Measurements from ENCODE around the gene CLCNKB.
"Not testable (repeated sequence)": the region's sequence is repeated elsewhere in the genome, so short reads cannot be mapped to it uniquely, and the experiment has no call there.

Gene CLCNKB

DNA sequence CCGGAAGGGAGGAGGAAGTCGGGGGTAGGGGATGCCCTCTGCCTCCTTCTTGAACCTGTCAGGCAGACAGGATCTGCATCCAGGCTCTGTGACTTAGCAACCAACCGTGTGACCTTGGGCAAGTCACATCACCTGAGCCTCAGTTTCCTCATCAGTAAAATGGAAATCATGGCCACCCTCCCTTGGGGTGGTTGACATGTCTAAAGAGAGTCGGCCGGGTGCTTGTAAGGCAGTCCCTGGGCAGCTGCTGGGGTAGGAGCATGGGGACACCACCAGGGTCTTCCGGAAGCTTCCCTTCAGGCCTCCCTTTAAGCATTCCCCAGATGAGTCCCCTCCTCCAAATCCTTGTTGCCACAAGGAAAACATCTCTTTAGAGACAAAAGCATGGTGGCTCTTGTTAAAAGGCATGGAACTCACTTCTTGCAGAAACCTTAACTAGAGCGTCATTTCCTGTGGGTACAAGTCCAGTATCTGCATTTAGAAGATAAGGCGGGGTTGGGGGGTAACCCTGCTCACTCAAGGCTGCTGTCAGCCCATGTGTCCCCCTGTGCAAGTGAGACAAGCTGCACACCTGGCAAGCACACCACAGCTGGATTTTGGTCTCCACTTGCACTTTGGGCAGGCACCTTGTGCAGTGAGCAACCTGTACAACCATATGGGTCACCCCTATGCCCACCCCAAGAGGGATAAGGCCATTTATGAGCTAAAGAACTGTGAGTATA is 10.4 kb downstream of the CLCNKB start:
- Histone ChIP-seq H3K4me2 (ENCODE audit: low read length) (no peak overlapping the region), H3K9ac (ENCODE audit: low read length) (no peak overlapping the region), H4K20me1 (ENCODE audit: insufficient read depth, low read length) (no peaks in the 10 kb centered on the region)

DNA sequence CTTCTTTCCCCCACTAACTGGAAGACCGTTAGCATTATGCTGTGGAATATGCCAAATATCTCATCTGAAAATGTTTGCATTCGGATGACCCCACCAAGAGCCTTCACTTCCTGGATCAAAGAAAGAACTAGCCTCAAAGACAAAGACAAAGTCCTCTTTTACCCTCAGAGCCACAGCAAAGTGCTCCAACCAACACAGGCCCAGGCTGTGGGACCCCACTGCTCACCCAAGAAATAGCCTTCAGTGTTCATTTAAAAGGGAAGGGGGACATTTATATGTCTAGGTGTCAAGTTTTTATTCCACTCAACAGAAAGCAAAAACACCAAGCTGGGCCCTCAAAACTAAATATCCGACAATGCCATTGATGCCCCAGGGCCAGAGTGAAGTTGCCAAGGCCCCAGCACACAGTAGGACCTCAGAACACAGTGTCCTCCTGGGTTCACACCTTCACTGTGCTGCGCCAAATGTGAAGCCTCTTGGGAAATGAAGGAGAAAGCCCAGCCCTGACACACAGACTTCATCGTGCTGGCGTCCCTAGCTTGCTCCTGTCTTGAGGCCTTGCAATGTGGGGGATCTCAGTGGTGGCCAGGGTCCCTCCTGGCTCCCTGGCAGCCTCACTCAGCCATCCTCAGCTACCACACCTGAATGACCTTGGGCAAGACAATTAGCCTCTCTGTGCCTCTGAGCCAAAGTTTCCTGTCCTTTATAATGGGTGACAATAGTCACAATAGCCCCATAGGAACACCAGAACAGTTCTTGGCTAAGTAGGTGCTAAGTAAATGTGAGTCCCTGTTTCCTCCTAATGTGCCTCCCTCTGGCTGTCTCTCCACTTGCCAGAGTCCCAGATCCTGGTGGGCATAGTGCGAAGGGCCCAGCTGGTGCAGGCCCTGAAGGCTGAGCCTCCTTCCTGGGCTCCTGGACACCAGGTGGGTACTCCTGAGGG is 11.3 kb downstream of the CLCNKB start:
- Histone ChIP-seq H3K9me3 (ENCODE audit: insufficient read depth, low read length) (no peaks in the 10 kb centered on the region), H4K20me1 (ENCODE audit: insufficient read depth, low read length) (no peaks in the 10 kb centered on the region), H3K27me3 (ENCODE audit: low read depth, low read length) (no peaks in the 10 kb centered on the region), H3K4me3 (ENCODE audit: low read length) (no peak overlapping the region), H3K4me1 (ENCODE audit: low read length) (peaks cover 9% of the 10 kb centered on the region; the same call in 1 of the 2 replicates), H3K9ac (ENCODE audit: low read length) (no peak overlapping the region), H3K36me3 (replicated peaks; ENCODE audit: low read depth, low read length) (no peaks in the 10 kb centered on the region), H3K4me2 (ENCODE audit: low read length) (no peak overlapping the region), H3K79me2 (ENCODE audit: low read length) (no peaks in the 10 kb centered on the region), H3K27ac (ENCODE audit: low read length) (no peak overlapping the region), H2AFZ (ENCODE audit: low read depth, low read length) (no peak overlapping the region)
- TF ChIP-seq EZH2phosphoT487 (IDR thresholded peaks at IDR 0.05; ENCODE audit: low read depth): no peak
- TF ChIP-seq, protein P1, sequence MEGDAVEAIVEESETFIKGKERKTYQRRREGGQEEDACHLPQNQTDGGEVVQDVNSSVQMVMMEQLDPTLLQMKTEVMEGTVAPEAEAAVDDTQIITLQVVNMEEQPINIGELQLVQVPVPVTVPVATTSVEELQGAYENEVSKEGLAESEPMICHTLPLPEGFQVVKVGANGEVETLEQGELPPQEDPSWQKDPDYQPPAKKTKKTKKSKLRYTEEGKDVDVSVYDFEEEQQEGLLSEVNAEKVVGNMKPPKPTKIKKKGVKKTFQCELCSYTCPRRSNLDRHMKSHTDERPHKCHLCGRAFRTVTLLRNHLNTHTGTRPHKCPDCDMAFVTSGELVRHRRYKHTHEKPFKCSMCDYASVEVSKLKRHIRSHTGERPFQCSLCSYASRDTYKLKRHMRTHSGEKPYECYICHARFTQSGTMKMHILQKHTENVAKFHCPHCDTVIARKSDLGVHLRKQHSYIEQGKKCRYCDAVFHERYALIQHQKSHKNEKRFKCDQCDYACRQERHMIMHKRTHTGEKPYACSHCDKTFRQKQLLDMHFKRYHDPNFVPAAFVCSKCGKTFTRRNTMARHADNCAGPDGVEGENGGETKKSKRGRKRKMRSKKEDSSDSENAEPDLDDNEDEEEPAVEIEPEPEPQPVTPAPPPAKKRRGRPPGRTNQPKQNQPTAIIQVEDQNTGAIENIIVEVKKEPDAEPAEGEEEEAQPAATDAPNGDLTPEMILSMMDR (IDR thresholded peaks at IDR 0.05; ENCODE audit: low read depth, low read length): no peak

More for the DNA sequence above, 10.4 kb downstream of the CLCNKB start:
- Histone ChIP-seq H3K36me3 (replicated peaks; ENCODE audit: low read depth, low read length) (no peaks in the 10 kb centered on the region), H3K4me1 (ENCODE audit: low read length) (peaks cover 6% of the 10 kb centered on the region; the same call in 1 of the 2 replicates), H3K27me3 (ENCODE audit: low read depth, low read length) (no peaks in the 10 kb centered on the region), H2AFZ (ENCODE audit: low read depth, low read length) (no peak overlapping the region), H3K79me2 (ENCODE audit: low read length) (no peaks in the 10 kb centered on the region), H3K9me3 (ENCODE audit: insufficient read depth, low read length) (no peaks in the 10 kb centered on the region), H3K27ac (ENCODE audit: low read length) (no peak overlapping the region), H3K4me3 (ENCODE audit: low read length) (no peak overlapping the region)
- TF ChIP-seq, protein P1 (IDR thresholded peaks at IDR 0.05; ENCODE audit: low read depth, low read length): no peak
- no peak for TF ChIP-seq EZH2phosphoT487 (IDR thresholded peaks at IDR 0.05; ENCODE audit: low read depth)

DNA sequence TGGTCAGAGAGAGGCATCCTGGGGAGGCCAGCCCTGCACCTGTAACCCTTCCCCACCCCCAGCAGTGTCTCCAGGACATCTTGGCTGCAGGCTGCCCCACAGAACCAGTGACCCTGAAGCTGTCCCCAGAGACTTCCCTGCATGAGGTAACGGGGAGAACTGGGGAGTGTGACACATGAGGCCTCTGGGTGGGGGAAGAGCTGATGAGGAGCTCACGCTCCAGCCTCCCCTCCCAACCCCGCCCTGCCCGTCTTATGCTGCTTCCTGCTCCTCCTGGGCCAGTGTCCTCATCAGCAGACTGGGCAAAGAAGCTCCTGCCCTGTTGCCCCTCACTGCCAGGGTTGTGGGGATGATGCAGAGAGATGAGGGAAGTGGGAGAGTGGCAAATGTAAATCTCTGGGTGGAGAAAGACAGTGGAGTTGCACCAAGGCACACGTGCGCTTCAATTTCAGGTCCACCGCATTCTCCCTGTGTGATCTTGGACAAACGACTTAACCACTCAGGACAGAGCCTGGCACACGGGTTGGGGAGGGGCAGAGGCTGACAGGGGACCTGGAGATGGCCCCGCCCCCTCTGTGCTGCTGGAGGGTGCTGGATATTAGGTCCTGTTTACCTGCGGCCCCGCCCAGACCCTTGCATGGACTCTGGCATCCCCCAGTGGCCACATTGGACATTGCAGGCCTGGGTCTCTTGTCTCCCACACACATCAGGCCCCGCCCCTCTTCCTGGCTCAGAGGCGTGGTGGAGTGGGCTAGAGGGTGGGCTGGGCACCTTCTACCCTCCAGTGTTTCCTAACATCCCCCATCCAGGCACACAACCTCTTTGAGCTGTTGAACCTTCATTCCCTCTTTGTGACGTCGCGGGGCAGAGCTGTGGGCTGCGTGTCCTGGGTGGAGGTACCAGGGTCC is 12.3 kb downstream of the CLCNKB start:
- Histone ChIP-seq H3K4me1 (ENCODE audit: low read length) (peaks cover 9% of the 10 kb centered on the region; the same call in 1 of the 2 replicates), H3K9me3 (ENCODE audit: insufficient read depth, low read length) (no peaks in the 10 kb centered on the region), H3K36me3 (replicated peaks; ENCODE audit: low read depth, low read length) (no peaks in the 10 kb centered on the region), H3K27ac (ENCODE audit: low read length) (no peak overlapping the region), H2AFZ (ENCODE audit: low read depth, low read length) (no peak overlapping the region), H3K4me3 (ENCODE audit: low read length) (no peak overlapping the region), H3K79me2 (ENCODE audit: low read length) (no peaks in the 10 kb centered on the region), H3K27me3 (ENCODE audit: low read depth, low read length) (no peaks in the 10 kb centered on the region), H4K20me1 (ENCODE audit: insufficient read depth, low read length) (no peaks in the 10 kb centered on the region), H3K9ac (ENCODE audit: low read length) (no peak overlapping the region), H3K4me2 (ENCODE audit: low read length) (peak overlapping the region; percentile 52)
- TF ChIP-seq EZH2phosphoT487 (IDR thresholded peaks at IDR 0.05; ENCODE audit: low read depth): no peak
- TF ChIP-seq, protein P1 (IDR thresholded peaks at IDR 0.05; ENCODE audit: low read depth, low read length): peak; percentile 60

DNA sequence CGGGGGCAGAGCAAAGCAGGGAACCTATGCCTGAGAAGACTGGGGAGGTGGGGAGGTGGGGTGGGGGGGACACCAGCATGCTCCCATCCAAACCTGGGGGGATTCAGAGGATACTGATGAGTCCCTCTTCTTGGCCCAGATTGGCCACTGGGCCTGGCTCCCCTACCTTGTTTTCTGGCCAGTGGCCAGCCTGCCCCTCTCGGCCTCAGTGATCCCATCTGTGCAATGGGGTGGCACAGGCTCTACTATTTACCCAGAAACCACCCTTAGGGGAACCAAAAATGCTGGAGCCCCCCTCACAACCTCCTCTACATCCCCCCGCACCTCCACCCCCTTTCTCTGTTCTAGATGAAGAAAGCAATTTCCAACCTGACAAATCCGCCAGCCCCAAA is 12.9 kb downstream of the CLCNKB start:
- not testable (repeated sequence) for H3K79me2 ChIP-seq (ENCODE audit: low read length); H3K4me1 ChIP-seq (ENCODE audit: low read length); H3K4me2 ChIP-seq (ENCODE audit: low read length); H3K9ac ChIP-seq (ENCODE audit: low read length); H3K27ac ChIP-seq (ENCODE audit: low read length); H4K20me1 ChIP-seq (ENCODE audit: insufficient read depth, low read length); H3K9me3 ChIP-seq (ENCODE audit: insufficient read depth, low read length); H3K27me3 ChIP-seq (ENCODE audit: low read depth, low read length); H3K36me3 ChIP-seq (replicated peaks; ENCODE audit: low read depth, low read length); H2AFZ ChIP-seq (ENCODE audit: low read depth, low read length); H3K4me3 ChIP-seq (ENCODE audit: low read length)

DNA sequence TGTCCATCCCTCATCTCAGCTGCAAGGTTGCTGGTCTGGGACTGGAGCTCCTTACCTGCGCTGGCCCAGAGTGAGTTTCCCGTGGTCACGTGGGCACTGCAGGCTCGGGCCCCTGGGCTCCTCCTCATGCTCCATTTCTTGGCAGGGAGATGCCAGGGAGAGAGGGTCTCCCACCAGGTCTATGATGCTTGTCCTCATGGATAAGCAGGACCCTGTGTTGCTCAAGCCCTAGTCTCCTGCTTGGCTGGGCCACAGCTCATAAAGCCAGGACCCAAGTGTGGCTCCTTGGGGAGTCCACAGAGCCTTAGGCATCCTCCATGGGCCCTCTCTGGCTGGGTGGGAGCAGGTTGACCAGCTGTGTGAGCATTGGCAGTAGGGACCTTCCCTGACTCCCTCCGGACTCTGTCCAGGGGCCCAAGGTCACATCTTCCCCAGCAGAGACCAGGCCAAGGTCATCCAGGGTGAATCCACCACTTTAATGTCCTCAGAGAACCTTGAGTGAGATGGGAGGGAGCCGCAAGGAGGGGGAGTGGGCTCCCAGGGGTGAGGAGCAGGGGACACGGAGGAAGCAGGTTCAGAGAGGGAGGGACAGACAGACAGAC is 13.8 kb downstream of the CLCNKB start:
- H3K9me3 ChIP-seq (ENCODE audit: insufficient read depth, low read length); H3K4me1 ChIP-seq (ENCODE audit: low read length); H3K4me3 ChIP-seq (ENCODE audit: low read length); H4K20me1 ChIP-seq (ENCODE audit: insufficient read depth, low read length); H3K27ac ChIP-seq (ENCODE audit: low read length); H3K9ac ChIP-seq (ENCODE audit: low read length); H3K36me3 ChIP-seq (replicated peaks; ENCODE audit: low read depth, low read length); H3K4me2 ChIP-seq (ENCODE audit: low read length); H3K27me3 ChIP-seq (ENCODE audit: low read depth, low read length); H2AFZ ChIP-seq (ENCODE audit: low read depth, low read length); H3K79me2 ChIP-seq (ENCODE audit: low read length): not testable (repeated sequence)

Measured in OCI-LY3 (cell line).